Neural cell (in vitro differentiated cells): ENCODE data around the gene RRBP1. TPM values are rescaled to one million over a fixed set of nuclear protein-coding genes. Genes with fewer than 3 reads are reported as not detected.

ENCODE experiments used
- H2AFZ ChIP-seq: fragments of 200-600, 300-800 bp; sonication (generic), shearing (Covaris generic); 2 replicates; pipeline ENCODE4 v1.6.0; 2014; ENCODE audit warnings: low read depth, mild to moderate bottlenecking, antibody characterized with exemption, low read length, moderate library complexity
- H3F3A ChIP-seq: fragments of 200-600 bp; shearing (Covaris generic); 2 replicates; pipeline ENCODE4 v1.6.1; 2016; ENCODE audit warnings: mild to moderate bottlenecking, moderate library complexity, mixed read lengths, antibody characterized with exemption, low read length; ENCODE audit not compliant: insufficient read depth, poor library complexity, severe bottlenecking
- H3K27ac ChIP-seq: fragments of 200-600, 300-800 bp; sonication (generic), shearing (Covaris generic); 2 replicates; pipeline ENCODE4 v1.5.1; 2014; ENCODE audit warnings: mild to moderate bottlenecking, low read length, moderate library complexity
- H3K27me3 ChIP-seq: fragments of 300-800, 200-600 bp; sonication (generic), shearing (Covaris generic); 2 replicates; pipeline ENCODE4 v1.6.0; 2014; ENCODE audit warnings: mild to moderate bottlenecking, low read depth, low read length, moderate library complexity; ENCODE audit not compliant: insufficient read depth
- H3K36me3 ChIP-seq: fragments of 300-800, 200-600 bp; sonication (generic), shearing (Covaris generic); 2 replicates; pipeline ENCODE4 v1.5.1; 2014; ENCODE audit warnings: mild to moderate bottlenecking, antibody characterized with exemption, low read length, moderate library complexity; ENCODE audit not compliant: insufficient read depth
- H3K4me2 ChIP-seq: fragments of 300-800, 200-600 bp; sonication (generic), shearing (Covaris generic); 2 replicates; pipeline ENCODE4 v1.6.0; 2014; ENCODE audit warnings: mild to moderate bottlenecking, low read length
- H3K4me3 ChIP-seq: fragments of 300-800, 200-600 bp; sonication (generic), shearing (Covaris generic); 2 replicates; pipeline ENCODE4 v1.5.1; 2014; ENCODE audit warnings: mild to moderate bottlenecking, low read length, moderate library complexity
- H3K79me2 ChIP-seq: fragments of 200-600 bp; shearing (Covaris generic); replicated peaks from 2 replicates; pipeline ENCODE4 v1.6.0; 2014; ENCODE audit warnings: mild to moderate bottlenecking, low read length, moderate library complexity; ENCODE audit not compliant: insufficient read depth
- H3K9ac ChIP-seq: fragments of 300-800, 200-600 bp; sonication (generic), shearing (Covaris generic); 2 replicates; pipeline ENCODE4 v1.6.1; 2016; ENCODE audit warnings: mild to moderate bottlenecking, low read length, mixed read lengths
- H3K9me2 ChIP-seq: fragments of 200-600 bp; shearing (Covaris generic); 2 replicates; pipeline ENCODE4 v1.6.1; 2016; ENCODE audit warnings: mild to moderate bottlenecking, low read length, mixed read lengths; ENCODE audit not compliant: insufficient read depth
- H3K9me3 ChIP-seq: fragments of 200-600, 300-800 bp; sonication (generic), shearing (Covaris generic); 2 replicates; pipeline ENCODE4 v1.6.1; 2016; ENCODE audit warnings: mild to moderate bottlenecking, mixed run types, low read length, moderate library complexity, mixed read lengths
- H4K20me1 ChIP-seq: fragments of 200-600 bp; shearing (Covaris generic); 2 replicates; pipeline ENCODE4 v1.6.1; 2016; ENCODE audit warnings: mild to moderate bottlenecking, mixed run types; ENCODE audit not compliant: insufficient read depth
- CTCF ChIP-seq: fragments of 450-650 bp; IDR thresholded peaks from 2 replicates; pipeline ENCODE4 v1.5.1; 2014; ENCODE audit warnings: antibody characterized with exemption, mild to moderate bottlenecking, moderate library complexity; ENCODE audit not compliant: poor library complexity, severe bottlenecking
- EP300 ChIP-seq: fragments of 450-650 bp; conservative IDR thresholded peaks from 2 replicates; pipeline ENCODE4 v1.6.1; 2014; ENCODE audit warnings: antibody characterized with exemption, mild to moderate bottlenecking, moderate library complexity; ENCODE audit not compliant: poor library complexity, severe bottlenecking
- EZH2 ChIP-seq: fragments of 200-600, 300-800 bp; shearing (Covaris generic), sonication (generic); IDR thresholded peaks from 2 replicates; pipeline ENCODE4 v1.6.1; 2014; ENCODE audit warnings: antibody characterized with exemption, low read length, borderline replicate concordance, mild to moderate bottlenecking; ENCODE audit not compliant: insufficient read depth, poor library complexity, severe bottlenecking
- MXI1 ChIP-seq: fragments of 450-650 bp; conservative IDR thresholded peaks from 2 replicates; pipeline ENCODE4 v1.6.1; 2014; ENCODE audit warnings: antibody characterized with exemption, mild to moderate bottlenecking; ENCODE audit not compliant: poor library complexity, severe bottlenecking
- POLR2AphosphoS5 ChIP-seq: IDR thresholded peaks from 2 replicates; pipeline ENCODE4 v1.6.1; 2012
- RAD21 ChIP-seq: fragments of 450-650 bp; conservative IDR thresholded peaks from 2 replicates; pipeline ENCODE4 v1.6.1; 2014; ENCODE audit warnings: antibody characterized with exemption, mild to moderate bottlenecking, moderate library complexity
- REST ChIP-seq: IDR thresholded peaks from 2 replicates; pipeline ENCODE4 v1.6.1; 2012; ENCODE audit warnings: borderline replicate concordance
- SMC3 ChIP-seq: fragments of 450-650 bp; conservative IDR thresholded peaks from 2 replicates; pipeline ENCODE4 v1.6.1; 2014; ENCODE audit warnings: antibody characterized with exemption, mild to moderate bottlenecking, moderate library complexity; ENCODE audit not compliant: poor library complexity
- TAF1 ChIP-seq: IDR thresholded peaks from 2 replicates; pipeline ENCODE4 v1.6.1; 2012; ENCODE audit warnings: low read depth
- polyA plus RNA-seq: library from polyadenylated mRNA; depleted of rRNA; stranded (reverse); fragments of >200 nt; gene quantifications from 2 replicates; pipeline ENCODE4 v1.2.3, GENCODE V29; 2014

The RRBP1 gene
- polyA plus RNA-seq, 1 donor from 2014 or later, result 2.2 TPM

GRCh38 chr20:17610566-17611289, 71.3 kb downstream of the RRBP1 start:
- Histone ChIP-seq H4K20me1 (no peaks in the 10 kb centered on the region), H2AFZ (no peak overlapping the region), H3K79me2 (no peaks in the 10 kb centered on the region), H3K9me3 (no peaks in the 10 kb centered on the region), H3K4me3 (no peak overlapping the region), H3K27ac (no peak overlapping the region), H3F3A (no peaks in the 10 kb centered on the region), H3K9me2 (no peaks in the 10 kb centered on the region), H3K27me3 (no peaks in the 10 kb centered on the region), H3K4me2 (no peak overlapping the region), H3K36me3 (no peaks in the 10 kb centered on the region), H3K9ac (no peak overlapping the region)
- TF ChIP-seq MXI1 (no peak), SMC3 (no peak), RAD21 (no peak), CTCF (no peak), EP300 (no peak), POLR2AphosphoS5 (no peak), EZH2 (no peak), REST (no peak), TAF1 (no peak)

GRCh38 chr20:17609811-17610377, 72.1 kb downstream of the RRBP1 start:
- no peaks in the 10 kb centered on the region for H3K9me3 ChIP-seq
- TF ChIP-seq CTCF (no peak), TAF1 (no peak), MXI1 (no peak), EZH2 (no peak), REST (no peak), POLR2AphosphoS5 (no peak), EP300 (no peak), RAD21 (no peak), SMC3 (no peak)
- H3K9ac ChIP-seq, result no peak overlapping the region
- no peak overlapping the region for H3K4me3 ChIP-seq
- H3F3A ChIP-seq, result no peaks in the 10 kb centered on the region
- H3K27me3 ChIP-seq, result no peaks in the 10 kb centered on the region
- H3K27ac ChIP-seq, result no peak overlapping the region
- H3K36me3 ChIP-seq, result peaks cover 3% of the 10 kb centered on the region
- H3K9me2 ChIP-seq, result no peaks in the 10 kb centered on the region
- H3K79me2 ChIP-seq, result no peaks in the 10 kb centered on the region
- H3K4me2 ChIP-seq, result no peak overlapping the region
- no peaks in the 10 kb centered on the region for H4K20me1 ChIP-seq
- H2AFZ ChIP-seq, result no peak overlapping the region
